GM19467 (cell line): ENCODE measurements around the gene HOMEZ.
"Not testable (repeated sequence)": the region's sequence is repeated elsewhere in the genome, so short reads cannot be mapped to it uniquely, and the experiment has no call there.

Source experiments
- ATAC-seq: cut with Tn5 transposase; IDR thresholded peaks from one replicate; pipeline ENCODE4 v1.9.1; 2021; ENCODE audit warnings: mild to moderate bottlenecking, moderate library complexity; ENCODE audit not compliant: unreplicated experiment

HOMEZ gene

GRCh38 chr14:23285530-23286019, 357 bp downstream of the HOMEZ start:
- ATAC-seq: peak; percentile 13

GRCh38 chr14:23284654-23285529, 1.0 kb downstream of the HOMEZ start:
- no peak for ATAC-seq

- no peak for ATAC-seq
Measured at GRCh38 chr14:23281247-23281646, 4.7 kb downstream of the HOMEZ start.

GRCh38 chr14:23277928-23278327, 8.0 kb downstream of the HOMEZ start:
- ATAC-seq: not testable (repeated sequence)

- no peak for ATAC-seq
Measured at GRCh38 chr14:23277189-23277588, 8.7 kb downstream of the HOMEZ start.

GRCh38 chr14:23275412-23275811, 10.5 kb downstream of the HOMEZ start:
- no peak for ATAC-seq

- no peak for ATAC-seq
Measured at GRCh38 chr14:23269193-23269592, 16.7 kb downstream of the HOMEZ start.

GRCh38 chr14:23260849-23261248, 25.1 kb downstream of the HOMEZ start:
- ATAC-seq: not testable (repeated sequence)

- no peak for ATAC-seq
Measured at GRCh38 chr14:23259426-23259825, 26.5 kb downstream of the HOMEZ start.

GRCh38 chr14:23258256-23258655, 27.7 kb downstream of the HOMEZ start:
- ATAC-seq: no peak

- ATAC-seq: no peak
Measured at GRCh38 chr14:23252420-23253333, 33.3 kb downstream of the HOMEZ start.

GRCh38 chr14:23252006-23252405, 33.9 kb downstream of the HOMEZ start:
- no peak for ATAC-seq

- ATAC-seq: no peak
Measured at GRCh38 chr14:23249824-23250223, 36.1 kb downstream of the HOMEZ start.

GRCh38 chr14:23248601-23249000, 37.3 kb downstream of the HOMEZ start:
- ATAC-seq: no peak

GRCh38 chr14:23245282-23245681, 40.6 kb downstream of the HOMEZ start:
- no peak for ATAC-seq

GRCh38 chr14:23243066-23243465, 42.9 kb downstream of the HOMEZ start:
- ATAC-seq: no peak

- no peak for ATAC-seq
Measured at GRCh38 chr14:23242076-23242475, 43.9 kb downstream of the HOMEZ start.

- not testable (repeated sequence) for ATAC-seq
Measured at GRCh38 chr14:23241061-23241715, 44.7 kb downstream of the HOMEZ start.

GRCh38 chr14:23240661-23241060, 45.3 kb downstream of the HOMEZ start:
- no peak for ATAC-seq

- peak; percentile 74 for ATAC-seq
Measured at GRCh38 chr14:23237772-23238594, 47.9 kb downstream of the HOMEZ start, which contains the start of gene RNF212B. TSS of gene RNF212B (plus strand) at chr14:23237936. CDS start at chr14:23240346, 2,410 bp downstream.
